ENCODE measurements around the gene CACNA1B.

CACNA1B gene

DNA sequence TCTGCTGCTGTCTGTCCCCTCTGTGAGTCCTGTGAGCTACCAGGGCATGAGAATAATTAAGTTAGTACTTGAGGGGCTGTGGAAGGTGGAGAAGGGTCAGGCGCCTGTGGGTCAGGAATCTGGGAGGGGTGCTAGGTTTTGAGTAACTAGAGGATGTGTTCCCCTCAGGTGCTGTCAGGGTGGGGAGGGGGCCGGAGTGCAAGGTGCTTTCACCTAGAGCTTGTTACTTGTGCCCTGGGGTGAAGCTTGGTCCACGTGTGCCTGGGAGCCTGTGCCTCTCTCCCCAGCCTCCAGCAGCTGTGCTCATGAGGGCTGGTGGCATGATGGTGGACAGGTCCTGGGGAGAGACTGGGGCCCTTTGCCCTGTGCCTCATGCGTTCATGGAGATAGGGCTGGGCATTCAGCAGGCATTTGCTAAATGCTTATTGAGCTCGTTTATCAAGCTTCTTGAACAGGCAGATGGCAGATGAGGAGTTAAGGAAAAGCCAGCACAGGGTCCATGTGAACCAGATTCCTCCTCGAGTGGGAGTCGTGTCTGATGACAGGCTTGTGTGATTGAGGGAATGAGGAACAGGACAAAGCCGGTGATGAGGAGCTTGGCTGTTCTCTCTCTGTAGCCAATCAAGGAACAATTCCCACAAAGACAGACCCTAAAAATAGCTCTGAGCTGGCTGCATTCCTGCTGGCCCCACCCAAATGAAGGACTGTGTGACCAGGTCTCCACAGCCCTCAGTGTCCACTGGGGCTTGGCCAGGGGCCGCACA, 40.9 kb downstream of the CACNA1B start:
- no peak overlapping the region for H3K4me3 ChIP-seq (ENCODE audit: low read depth in 1 of 2, low read length in 1 of 2)
- TF ChIP-seq, protein P1, sequence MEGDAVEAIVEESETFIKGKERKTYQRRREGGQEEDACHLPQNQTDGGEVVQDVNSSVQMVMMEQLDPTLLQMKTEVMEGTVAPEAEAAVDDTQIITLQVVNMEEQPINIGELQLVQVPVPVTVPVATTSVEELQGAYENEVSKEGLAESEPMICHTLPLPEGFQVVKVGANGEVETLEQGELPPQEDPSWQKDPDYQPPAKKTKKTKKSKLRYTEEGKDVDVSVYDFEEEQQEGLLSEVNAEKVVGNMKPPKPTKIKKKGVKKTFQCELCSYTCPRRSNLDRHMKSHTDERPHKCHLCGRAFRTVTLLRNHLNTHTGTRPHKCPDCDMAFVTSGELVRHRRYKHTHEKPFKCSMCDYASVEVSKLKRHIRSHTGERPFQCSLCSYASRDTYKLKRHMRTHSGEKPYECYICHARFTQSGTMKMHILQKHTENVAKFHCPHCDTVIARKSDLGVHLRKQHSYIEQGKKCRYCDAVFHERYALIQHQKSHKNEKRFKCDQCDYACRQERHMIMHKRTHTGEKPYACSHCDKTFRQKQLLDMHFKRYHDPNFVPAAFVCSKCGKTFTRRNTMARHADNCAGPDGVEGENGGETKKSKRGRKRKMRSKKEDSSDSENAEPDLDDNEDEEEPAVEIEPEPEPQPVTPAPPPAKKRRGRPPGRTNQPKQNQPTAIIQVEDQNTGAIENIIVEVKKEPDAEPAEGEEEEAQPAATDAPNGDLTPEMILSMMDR (IDR thresholded peaks at IDR 0.05) = no peak
- no peak overlapping the region for H3K27ac ChIP-seq
- H3K4me1 ChIP-seq (ENCODE audit: control insufficient read depth in 1 of 2, insufficient read depth in 1 of 2, low read depth in 1 of 2, low read length in 1 of 2) = no peaks in the 10 kb centered on the region
- no peaks in the 10 kb centered on the region for H3K27me3 ChIP-seq
- H3K9me3 ChIP-seq = no peaks in the 10 kb centered on the region
- H3K36me3 ChIP-seq = no peaks in the 10 kb centered on the region

DNA sequence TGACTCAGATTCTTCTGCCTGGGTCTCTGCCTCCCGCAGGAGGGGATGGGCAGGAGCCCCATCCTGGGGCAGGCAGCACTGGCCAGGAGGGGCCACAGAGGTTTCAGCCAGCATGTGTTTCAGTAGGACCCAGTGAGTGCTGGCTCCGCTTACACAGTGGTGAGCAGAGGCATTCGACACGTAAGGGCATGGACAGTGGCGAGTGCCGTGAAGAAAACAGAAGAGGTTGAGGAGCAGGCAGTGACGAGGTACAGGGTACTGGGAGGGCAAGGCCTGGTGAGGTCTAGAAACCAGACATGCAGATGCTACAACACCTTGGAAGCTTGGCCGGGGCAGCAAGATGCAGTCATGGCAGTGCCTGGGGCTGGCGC, 41.5 kb downstream of the CACNA1B start:
- TF ChIP-seq, protein P1 (IDR thresholded peaks at IDR 0.05) = no peak
- no peak overlapping the region for H3K27ac ChIP-seq
- H3K4me1 ChIP-seq (ENCODE audit: control insufficient read depth in 1 of 2, insufficient read depth in 1 of 2, low read depth in 1 of 2, low read length in 1 of 2) = no peaks in the 10 kb centered on the region

DNA sequence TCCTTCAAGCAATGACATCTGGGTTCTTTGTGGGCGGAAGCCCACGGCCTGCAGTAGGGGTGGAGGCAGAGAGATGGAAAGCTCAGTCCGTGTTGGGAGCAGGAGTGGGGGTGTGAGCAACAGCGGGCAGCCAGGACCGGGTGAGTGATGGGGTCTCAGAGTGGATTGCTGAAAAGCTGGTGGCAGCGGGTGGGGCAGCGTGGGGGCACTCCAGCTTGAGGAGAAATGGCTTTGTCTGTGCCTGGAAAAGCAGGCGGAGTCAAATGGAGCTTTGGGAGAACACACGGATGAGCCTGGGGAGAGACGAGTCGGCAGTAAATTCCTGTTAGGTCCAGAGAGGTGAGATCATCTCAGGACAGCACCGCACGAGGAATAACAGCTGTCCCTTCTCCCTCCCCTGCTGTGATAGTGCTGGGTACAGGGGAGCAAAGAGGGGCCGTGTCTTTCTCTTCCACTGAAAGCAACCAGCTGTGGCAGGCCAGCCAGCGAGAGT, 42.1 kb downstream of the CACNA1B start:
- no peak overlapping the region for H3K27ac ChIP-seq
- H3K36me3 ChIP-seq = no peaks in the 10 kb centered on the region
- TF ChIP-seq, protein P1 (IDR thresholded peaks at IDR 0.05) = no peak
- no peaks in the 10 kb centered on the region for H3K9me3 ChIP-seq
- no peaks in the 10 kb centered on the region for H3K27me3 ChIP-seq
- H3K4me1 ChIP-seq (ENCODE audit: control insufficient read depth in 1 of 2, insufficient read depth in 1 of 2, low read depth in 1 of 2, low read length in 1 of 2) = no peaks in the 10 kb centered on the region
- H3K4me3 ChIP-seq (ENCODE audit: low read depth in 1 of 2, low read length in 1 of 2) = no peak overlapping the region

More for the DNA sequence above, 41.5 kb downstream of the CACNA1B start:
- Histone ChIP-seq H3K9me3 (no peaks in the 10 kb centered on the region), H3K4me3 (ENCODE audit: low read depth in 1 of 2, low read length in 1 of 2) (no peak overlapping the region), H3K36me3 (no peaks in the 10 kb centered on the region), H3K27me3 (no peaks in the 10 kb centered on the region)

DNA sequence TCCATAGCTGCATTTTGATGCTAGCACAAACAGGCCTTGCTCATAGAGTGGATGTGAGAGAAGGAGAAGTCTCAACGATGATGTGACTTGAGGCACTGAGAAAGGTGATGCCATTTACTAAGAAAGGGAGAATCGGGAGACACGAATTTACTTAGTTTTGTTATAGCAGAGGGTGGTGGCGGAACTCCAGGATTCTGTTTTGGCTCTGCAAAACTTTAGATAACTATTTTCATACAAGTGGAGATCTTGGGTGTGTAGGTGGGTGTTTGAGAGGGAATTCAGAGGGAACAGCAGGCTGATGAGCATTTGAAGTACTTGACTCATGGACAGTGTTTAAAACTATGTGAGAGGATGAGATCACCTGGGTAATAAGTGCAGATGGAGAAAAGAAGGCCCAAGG, 43.2 kb downstream of the CACNA1B start:
- Histone ChIP-seq H3K36me3 (no peaks in the 10 kb centered on the region), H3K9me3 (no peaks in the 10 kb centered on the region), H3K4me1 (ENCODE audit: control insufficient read depth in 1 of 2, insufficient read depth in 1 of 2, low read depth in 1 of 2, low read length in 1 of 2) (no peaks in the 10 kb centered on the region), H3K27ac (no peak overlapping the region), H3K4me3 (ENCODE audit: low read depth in 1 of 2, low read length in 1 of 2) (no peak overlapping the region), H3K27me3 (no peaks in the 10 kb centered on the region)
- TF ChIP-seq, protein P1 (IDR thresholded peaks at IDR 0.05) = no peak

DNA sequence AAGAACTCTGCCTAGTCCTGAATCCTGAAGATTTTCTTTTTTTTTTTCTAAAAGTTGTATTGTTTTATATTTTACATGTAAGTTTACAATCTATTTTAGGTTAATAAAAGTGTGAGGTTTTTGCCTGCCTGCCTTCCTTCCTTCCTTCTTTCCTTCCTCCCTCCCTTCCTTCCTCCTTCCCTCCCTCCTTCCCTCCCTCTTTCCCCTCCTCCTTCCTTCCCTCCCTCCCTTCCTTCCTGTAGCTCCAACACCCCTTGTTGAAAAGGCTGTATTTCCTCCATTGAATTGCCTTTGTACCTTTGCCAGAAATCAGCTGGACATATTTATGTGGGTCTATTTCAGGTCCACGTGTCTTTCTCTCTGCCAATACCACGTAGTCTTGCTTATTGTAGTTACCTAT, 46.6 kb downstream of the CACNA1B start:
- Histone ChIP-seq H3K9me3 (no peaks in the 10 kb centered on the region), H3K36me3 (no peaks in the 10 kb centered on the region), H3K27me3 (no peaks in the 10 kb centered on the region), H3K27ac (no peak overlapping the region), H3K4me1 (ENCODE audit: control insufficient read depth in 1 of 2, insufficient read depth in 1 of 2, low read depth in 1 of 2, low read length in 1 of 2) (no peaks in the 10 kb centered on the region), H3K4me3 (ENCODE audit: low read depth in 1 of 2, low read length in 1 of 2) (no peak overlapping the region)
- TF ChIP-seq, protein P1 (IDR thresholded peaks at IDR 0.05) = no peak

All from neutrophil (primary cell).